ENCODE results near the gene CNKSR1. TPM values are rescaled to one million over a fixed set of nuclear protein-coding genes. Genes with fewer than 3 reads are reported as not detected.

CNKSR1 gene
- total RNA-seq, 1 donor from 2014 or later = 50.2 TPM

GRCh38 chr1:26175346-26175745 is 1.9 kb upstream of the CNKSR1 start:
- Mint-ChIP-seq H3K27ac (no peak overlapping the region), H3K27me3 (ENCODE audit: low read depth) (no peaks in the 10 kb centered on the region), H3K4me1 (peaks cover 20% of the 10 kb centered on the region), H3K36me3 (peaks cover 1% of the 10 kb centered on the region), H3K4me3 (no peak overlapping the region), H3K9me3 (no peaks in the 10 kb centered on the region)
- no peak for TF ChIP-seq CTCF (IDR thresholded peaks at IDR 0.05; ENCODE audit: unreplicated experiment)
- no peak for DNase-seq (ENCODE audit: low spot score in 2 of 2, unreplicated experiment in 2 of 2)

GRCh38 chr1:26180010-26180506 is 2.8 kb downstream of the CNKSR1 start:
- Mint-ChIP-seq H3K36me3 (peaks cover 12% of the 10 kb centered on the region), H3K9me3 (no peaks in the 10 kb centered on the region), H3K4me1 (peaks cover 12% of the 10 kb centered on the region), H3K27me3 (ENCODE audit: low read depth) (no peaks in the 10 kb centered on the region), H3K4me3 (no peak overlapping the region), H3K27ac (no peak overlapping the region)
- TF ChIP-seq CTCF (IDR thresholded peaks at IDR 0.05; ENCODE audit: unreplicated experiment) = no peak
- no peak for DNase-seq (ENCODE audit: low spot score in 2 of 2, unreplicated experiment in 2 of 2)

- H3K4me3 Mint-ChIP-seq = no peak overlapping the region
- H3K36me3 Mint-ChIP-seq = peaks cover 18% of the 10 kb centered on the region
- H3K27ac Mint-ChIP-seq = no peak overlapping the region
- peaks cover 12% of the 10 kb centered on the region for H3K4me1 Mint-ChIP-seq
- no peaks in the 10 kb centered on the region for H3K27me3 Mint-ChIP-seq (ENCODE audit: low read depth)
- H3K9me3 Mint-ChIP-seq = no peaks in the 10 kb centered on the region
- no peak for TF ChIP-seq CTCF (IDR thresholded peaks at IDR 0.05; ENCODE audit: unreplicated experiment)
- DNase-seq (ENCODE audit: low spot score in 2 of 2, unreplicated experiment in 2 of 2) = no peak
Observed at GRCh38 chr1:26181586-26182382, 4.5 kb downstream of the CNKSR1 start.

- H3K27ac Mint-ChIP-seq = no peak overlapping the region
- no peak overlapping the region for H3K4me3 Mint-ChIP-seq
- no peaks in the 10 kb centered on the region for H3K9me3 Mint-ChIP-seq
- H3K27me3 Mint-ChIP-seq (ENCODE audit: low read depth) = no peaks in the 10 kb centered on the region
- peaks cover 9% of the 10 kb centered on the region for H3K4me1 Mint-ChIP-seq
- no peak for DNase-seq (ENCODE audit: low spot score in 2 of 2, unreplicated experiment in 2 of 2)
- no peak for TF ChIP-seq CTCF (IDR thresholded peaks at IDR 0.05; ENCODE audit: unreplicated experiment)
- peaks cover 18% of the 10 kb centered on the region for H3K36me3 Mint-ChIP-seq
Observed at GRCh38 chr1:26182383-26182696, 5.0 kb downstream of the CNKSR1 start.

GRCh38 chr1:26184086-26184485 is 6.8 kb downstream of the CNKSR1 start:
- H3K4me1 Mint-ChIP-seq = no peaks in the 10 kb centered on the region
- no peak overlapping the region for H3K4me3 Mint-ChIP-seq
- TF ChIP-seq CTCF (IDR thresholded peaks at IDR 0.05; ENCODE audit: unreplicated experiment) = no peak
- no peak overlapping the region for H3K27ac Mint-ChIP-seq
- H3K36me3 Mint-ChIP-seq = peaks cover 18% of the 10 kb centered on the region
- H3K27me3 Mint-ChIP-seq (ENCODE audit: low read depth) = no peaks in the 10 kb centered on the region
- no peak for DNase-seq (ENCODE audit: low spot score in 2 of 2, unreplicated experiment in 2 of 2)
- no peaks in the 10 kb centered on the region for H3K9me3 Mint-ChIP-seq
